AG04450 (cell line): ENCODE results near the gene ASXL3. TPM values are rescaled to one million over a fixed set of nuclear protein-coding genes. Genes with fewer than 3 reads are reported as not detected.

Source experiments
- CTCF ChIA-PET: fragments of 300-600, 350-600 bp; formaldehyde crosslinking; extraction: SDS; loops from one replicate; lab custom pipeline; 2022; ENCODE audit warnings: antibody characterized with exemption, inconsistent platforms; lab: Charles Lee
- POLR2A ChIA-PET: fragments of 350-600 bp; formaldehyde crosslinking; extraction: SDS; loops from one replicate; lab custom pipeline; 2021; ENCODE audit warnings: antibody characterized with exemption, inconsistent platforms; lab: Yijun Ruan, JAX
- DNase-seq: peaks from one replicate; pipeline ENCODE4 v3.0.0-alpha.2; 2011; ENCODE audit warnings: low read depth, low spot score
- H3K27ac ChIP-seq: one replicate; pipeline ENCODE4 v1.5.1; 2012; ENCODE audit warnings: low read depth, low read length, control low read depth
- H3K27me3 ChIP-seq: one replicate; pipeline ENCODE4 v1.6.0; 2012; ENCODE audit warnings: low read length; ENCODE audit not compliant: control insufficient read depth, insufficient read depth
- H3K4me3 ChIP-seq: 2 replicates; pipeline ENCODE4 v1.5.1; 2011; ENCODE audit warnings: mild to moderate bottlenecking, low read depth, low read length, control low read depth
- H3K9me3 ChIP-seq: 2 replicates; pipeline ENCODE4 v1.5.1; 2012; ENCODE audit warnings: low read length; ENCODE audit not compliant: control insufficient read depth, insufficient read depth
- polyA plus RNA-seq: library from polyadenylated mRNA; depleted of rRNA; stranded (reverse); fragments of >200 nt; gene quantifications from 2 replicates; pipeline ENCODE4 v1.2.3, GENCODE V29; 2011
- TF ChIP-seq, protein P1 (sequence below): IDR thresholded peaks from 2 replicates; pipeline ENCODE4 v1.5.1; 2011; ENCODE audit warnings: low read depth, low read length, control low read depth, inconsistent platforms

ASXL3 gene
- polyA plus RNA-seq, 1 experiment: 0.19 TPM

- H3K4me3 ChIP-seq: no peak overlapping the region
- no peak overlapping the region for H3K27ac ChIP-seq
- H3K27me3 ChIP-seq: no peaks in the 10 kb centered on the region
- ChIA-PET CTCF (no interaction called here), POLR2A (no interaction called here)
- TF ChIP-seq, protein P1, sequence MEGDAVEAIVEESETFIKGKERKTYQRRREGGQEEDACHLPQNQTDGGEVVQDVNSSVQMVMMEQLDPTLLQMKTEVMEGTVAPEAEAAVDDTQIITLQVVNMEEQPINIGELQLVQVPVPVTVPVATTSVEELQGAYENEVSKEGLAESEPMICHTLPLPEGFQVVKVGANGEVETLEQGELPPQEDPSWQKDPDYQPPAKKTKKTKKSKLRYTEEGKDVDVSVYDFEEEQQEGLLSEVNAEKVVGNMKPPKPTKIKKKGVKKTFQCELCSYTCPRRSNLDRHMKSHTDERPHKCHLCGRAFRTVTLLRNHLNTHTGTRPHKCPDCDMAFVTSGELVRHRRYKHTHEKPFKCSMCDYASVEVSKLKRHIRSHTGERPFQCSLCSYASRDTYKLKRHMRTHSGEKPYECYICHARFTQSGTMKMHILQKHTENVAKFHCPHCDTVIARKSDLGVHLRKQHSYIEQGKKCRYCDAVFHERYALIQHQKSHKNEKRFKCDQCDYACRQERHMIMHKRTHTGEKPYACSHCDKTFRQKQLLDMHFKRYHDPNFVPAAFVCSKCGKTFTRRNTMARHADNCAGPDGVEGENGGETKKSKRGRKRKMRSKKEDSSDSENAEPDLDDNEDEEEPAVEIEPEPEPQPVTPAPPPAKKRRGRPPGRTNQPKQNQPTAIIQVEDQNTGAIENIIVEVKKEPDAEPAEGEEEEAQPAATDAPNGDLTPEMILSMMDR: no peak
- no peaks in the 10 kb centered on the region for H3K9me3 ChIP-seq
- DNase-seq: no peak
These were observed 15.2 kb downstream of the ASXL3 start for GRCh38 chr18:33593261-33593660.

DNA sequence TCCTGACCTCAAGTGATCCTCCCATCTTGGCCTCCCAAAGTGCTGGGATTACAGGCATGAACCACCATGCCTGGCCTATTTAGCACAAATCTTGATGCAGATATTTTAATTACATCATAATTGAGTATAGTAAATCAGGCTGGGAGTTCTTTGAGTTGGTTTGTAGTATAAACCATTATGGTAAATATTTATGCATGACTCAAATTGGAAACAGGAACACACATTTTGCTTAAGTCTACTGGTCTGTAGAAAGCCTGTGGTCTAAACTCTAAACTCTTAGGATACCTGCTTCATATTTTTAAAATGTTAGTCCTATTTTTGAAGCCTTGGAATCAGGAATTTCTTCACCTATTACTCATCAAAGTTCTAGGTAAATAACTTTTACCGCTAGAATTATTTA is 16.8 kb downstream of the ASXL3 start:
- Histone ChIP-seq H3K27ac (no peak overlapping the region), H3K9me3 (no peaks in the 10 kb centered on the region), H3K27me3 (no peaks in the 10 kb centered on the region), H3K4me3 (no peak overlapping the region)
- TF ChIP-seq, protein P1: no peak
- POLR2A ChIA-PET: no interaction called here
- DNase-seq: no peak
- CTCF ChIA-PET: no interaction called here

- CTCF ChIA-PET: no interaction called here
- no peak overlapping the region for H3K27ac ChIP-seq
- no peaks in the 10 kb centered on the region for H3K9me3 ChIP-seq
- no peak overlapping the region for H3K4me3 ChIP-seq
- DNase-seq: no peak
- POLR2A ChIA-PET: no interaction called here
- H3K27me3 ChIP-seq: no peaks in the 10 kb centered on the region
- TF ChIP-seq, protein P1: no peak
These were observed 18.3 kb downstream of the ASXL3 start for GRCh38 chr18:33596178-33596854.

DNA sequence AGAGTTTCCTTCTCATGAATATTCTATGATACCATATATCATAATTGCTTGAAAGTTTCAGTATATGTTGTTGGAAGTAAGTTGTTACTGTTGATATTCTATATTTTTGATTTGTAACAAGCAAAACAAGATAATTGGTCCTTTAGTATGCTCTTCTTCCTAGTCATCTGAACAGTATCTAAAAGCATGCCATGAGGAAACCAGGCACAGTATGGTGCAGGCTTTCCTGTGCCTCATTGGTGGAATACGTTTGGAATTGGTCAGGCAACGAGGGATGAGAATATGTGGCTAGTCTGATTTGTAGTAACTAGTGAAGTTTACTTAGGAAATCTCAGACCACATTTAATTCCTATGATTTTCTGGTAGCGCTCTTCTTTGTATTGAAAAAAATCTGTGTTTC is 22.8 kb downstream of the ASXL3 start:
- Histone ChIP-seq H3K9me3 (no peaks in the 10 kb centered on the region), H3K4me3 (no peak overlapping the region), H3K27me3 (no peaks in the 10 kb centered on the region), H3K27ac (no peak overlapping the region)
- no peak for DNase-seq
- ChIA-PET CTCF (no interaction called here), POLR2A (no interaction called here)
- TF ChIP-seq, protein P1: no peak

GRCh38 chr18:33603454-33603853 is 25.4 kb downstream of the ASXL3 start:
- H3K4me3 ChIP-seq: no peak overlapping the region
- H3K27ac ChIP-seq: no peak overlapping the region
- TF ChIP-seq, protein P1: no peak
- CTCF ChIA-PET: no interaction called here
- H3K9me3 ChIP-seq: no peaks in the 10 kb centered on the region
- POLR2A ChIA-PET: no interaction called here
- DNase-seq: no peak
- H3K27me3 ChIP-seq: no peaks in the 10 kb centered on the region
